SK-N-SH (cell line): ENCODE measurements around the gene OLFML3. TPM values are rescaled to one million over a fixed set of nuclear protein-coding genes. Genes with fewer than 3 reads are reported as not detected.

Source experiments
- CTCF ChIA-PET: fragments of 300-600, 350-600 bp; formaldehyde crosslinking; extraction: SDS; loops from one replicate; lab custom pipeline; 2021; lab: Yijun Ruan, JAX
- POLR2A ChIA-PET: fragments of 350-600 bp; sonication (Branson Sonifier 250); formaldehyde crosslinking; extraction: SDS; loops from one replicate; lab custom pipeline; 2020; ENCODE audit warnings: antibody characterized with exemption, inconsistent platforms; lab: Yijun Ruan, JAX
- DNase-seq: peaks from one replicate; pipeline ENCODE4 v3.0.0; 2012
- H2AFZ ChIP-seq: fragments of 200-600 bp; sonication (generic); 2 replicates; pipeline ENCODE4 v1.8.1; 2016; ENCODE audit warnings: antibody characterized with exemption, mild to moderate bottlenecking, low read depth
- H3F3A ChIP-seq: fragments of 200-600 bp; sonication (generic); replicated peaks from 2 replicates; pipeline ENCODE3; 2016; ENCODE audit warnings: antibody characterized with exemption, mild to moderate bottlenecking; ENCODE audit not compliant: insufficient read depth
- H3K27ac ChIP-seq, 2 experiments: fragments of 200-500 bp in 1 of 2; fragments of 200-600 bp in 1 of 2; sonication (Bioruptor generic) in 1 of 2; sonication (generic), shearing (Covaris generic) in 1 of 2; 2 replicates each; pipeline versions ENCODE4 v1.5.1 to v1.6.1; 2014 to 2016; ENCODE audit warnings: low read depth in 2 of 2, inconsistent platforms in 1 of 2, low read length in 1 of 2, mild to moderate bottlenecking in 1 of 2, mixed read lengths in 1 of 2
- H3K27me3 ChIP-seq: fragments of 200-600 bp; sonication (generic), shearing (Covaris generic); 2 replicates; pipeline ENCODE4 v1.6.1; 2016; ENCODE audit warnings: mixed run types; ENCODE audit not compliant: insufficient read depth
- H3K36me3 ChIP-seq, 2 experiments: fragments of 200-500 bp in 1 of 2; fragments of 200-600 bp in 1 of 2; sonication (Bioruptor generic) in 1 of 2; sonication (generic) in 1 of 2; replicated peaks in 1 of 2; 2 replicates each; pipeline versions ENCODE3 to v1.5.1; 2014 to 2016; ENCODE audit warnings: low read length in 1 of 2, mild to moderate bottlenecking in 1 of 2; ENCODE audit not compliant: insufficient read depth in 2 of 2, control insufficient read depth in 1 of 2
- H3K4me1 ChIP-seq, 2 experiments: fragments of 200-500 bp in 1 of 2; fragments of 200-600 bp in 1 of 2; sonication (Bioruptor generic) in 1 of 2; sonication (generic), shearing (Covaris generic) in 1 of 2; 2 replicates each; pipeline versions ENCODE4 v1.5.1 to v1.6.1; 2014 to 2016; ENCODE audit warnings: low read depth in 1 of 2, low read length in 1 of 2, mixed run types in 1 of 2; ENCODE audit not compliant: insufficient read depth in 2 of 2, control insufficient read depth in 1 of 2
- H3K4me2 ChIP-seq: fragments of 200-600 bp; sonication (generic), shearing (Covaris generic); 2 replicates; pipeline ENCODE4 v1.6.1; 2017; ENCODE audit warnings: mixed run types
- H3K4me3 ChIP-seq, 2 experiments: fragments of 200-500 bp in 1 of 2; fragments of 200-600 bp in 1 of 2; sonication (Bioruptor generic) in 1 of 2; sonication (generic), shearing (Covaris generic) in 1 of 2; 2 replicates each; pipeline versions ENCODE4 v1.5.1 to v1.8.1; 2014 to 2016; ENCODE audit warnings: low read depth in 2 of 2, inconsistent platforms in 1 of 2, low read length in 1 of 2, mild to moderate bottlenecking in 1 of 2, mixed read lengths in 1 of 2, moderate library complexity in 1 of 2
- H3K79me2 ChIP-seq: fragments of 200-600 bp; sonication (generic); 2 replicates; pipeline ENCODE4 v1.8.1; 2017; ENCODE audit warnings: mild to moderate bottlenecking; ENCODE audit not compliant: insufficient read depth
- H3K9ac ChIP-seq: fragments of 200-600 bp; sonication (generic); 2 replicates; pipeline ENCODE4 v1.6.1; 2017; ENCODE audit warnings: mixed run types
- H3K9me2 ChIP-seq: fragments of 200-600 bp; sonication (generic); 2 replicates; pipeline ENCODE4 v1.6.1; 2017; ENCODE audit warnings: mixed run types
- H3K9me3 ChIP-seq: fragments of 200-600 bp; sonication (generic); 2 replicates; pipeline ENCODE4 v1.6.1; 2017; ENCODE audit warnings: mixed run types, mild to moderate bottlenecking, moderate library complexity
- H4K20me1 ChIP-seq: fragments of 200-600 bp; sonication (generic); 2 replicates; pipeline ENCODE4 v1.6.1; 2017; ENCODE audit warnings: mild to moderate bottlenecking, mixed run types; ENCODE audit not compliant: insufficient read depth
- EP300 ChIP-seq, 2 experiments: IDR thresholded peaks; 2 replicates each; pipeline versions ENCODE4 v1.4.0 to v1.6.1; 2012; ENCODE audit warnings: borderline replicate concordance in 1 of 2, low read depth in 1 of 2, low read length in 1 of 2
- EZH2phosphoT487 ChIP-seq: fragments of 200-600 bp; sonication (generic); IDR thresholded peaks from 2 replicates; pipeline ENCODE4 v1.6.1; 2017; ENCODE audit warnings: low read depth, mixed run types, mild to moderate bottlenecking, antibody characterized with exemption, moderate library complexity, borderline replicate concordance
- FOSL2 ChIP-seq: IDR thresholded peaks from 2 replicates; pipeline ENCODE4 v1.4.0; 2012; ENCODE audit warnings: low read depth, mild to moderate bottlenecking, moderate library complexity, borderline replicate concordance
- NFIC ChIP-seq: IDR thresholded peaks from 2 replicates; pipeline ENCODE4 v1.4.0; 2012; ENCODE audit warnings: borderline replicate concordance
- PBX3 ChIP-seq: IDR thresholded peaks from 2 replicates; pipeline ENCODE4; 2012
- RAD21 ChIP-seq: IDR thresholded peaks from 2 replicates; pipeline ENCODE4 v1.6.1; 2012; ENCODE audit warnings: mild to moderate bottlenecking, low read length
- RCOR1 ChIP-seq: fragments of 150-350 bp; IDR thresholded peaks from 2 replicates; pipeline ENCODE4 v1.6.1; 2017; ENCODE audit warnings: antibody characterized with exemption, low read length
- RFX5 ChIP-seq: IDR thresholded peaks from 2 replicates; pipeline ENCODE4 v1.6.1; 2012; ENCODE audit warnings: mild to moderate bottlenecking, improper control_type of control experiment, low read length
- SMC3 ChIP-seq: IDR thresholded peaks from 2 replicates; pipeline ENCODE4 v1.6.1; 2012; ENCODE audit warnings: low read depth, low read length, improper control_type of control experiment
- TAF1 ChIP-seq: IDR thresholded peaks from 2 replicates; pipeline ENCODE4 v1.6.1; 2012; ENCODE audit warnings: low read depth, mild to moderate bottlenecking, low read length, moderate library complexity, borderline replicate concordance
- TCF12 ChIP-seq: IDR thresholded peaks from 2 replicates; pipeline ENCODE4 v1.4.0; 2012
- USF2 ChIP-seq: fragments of 150-350 bp; IDR thresholded peaks from 2 replicates; pipeline ENCODE4 v1.6.1; 2017; ENCODE audit warnings: antibody characterized with exemption, low read length, low read depth, borderline replicate concordance
- YY1 ChIP-seq: IDR thresholded peaks from 2 replicates; pipeline ENCODE4 v1.4.0; 2012; ENCODE audit warnings: low read depth, mild to moderate bottlenecking
- WGBS: methylation state at CpG from one replicate; pipeline ENCODE4 v1.1.6; 2017; ENCODE audit warnings: low lambda C conversion rate; 5-methylcytosine and 5-hydroxymethylcytosine counted together
- polyA plus RNA-seq, 3 experiments: library from polyadenylated mRNA; depleted of rRNA; stranded (reverse); fragments of >200 nt; gene quantifications; 2 replicates each; pipeline ENCODE4 v1.2.3, GENCODE V29; 2012
- TF ChIP-seq, protein P1 (sequence below): IDR thresholded peaks from 2 replicates; pipeline ENCODE4 v1.4.0; 2012; ENCODE audit warnings: low read depth
- TF ChIP-seq, protein P2 (sequence below): fragments of 200-600 bp; sonication (generic); IDR thresholded peaks from 2 replicates; pipeline ENCODE4 v1.6.1; 2017; ENCODE audit warnings: antibody characterized with exemption, mild to moderate bottlenecking, moderate library complexity

The OLFML3 gene
- polyA plus RNA-seq, 1 of the 3 experiments (the other 2 are of a cell fraction), result 26.1 TPM

DNA sequence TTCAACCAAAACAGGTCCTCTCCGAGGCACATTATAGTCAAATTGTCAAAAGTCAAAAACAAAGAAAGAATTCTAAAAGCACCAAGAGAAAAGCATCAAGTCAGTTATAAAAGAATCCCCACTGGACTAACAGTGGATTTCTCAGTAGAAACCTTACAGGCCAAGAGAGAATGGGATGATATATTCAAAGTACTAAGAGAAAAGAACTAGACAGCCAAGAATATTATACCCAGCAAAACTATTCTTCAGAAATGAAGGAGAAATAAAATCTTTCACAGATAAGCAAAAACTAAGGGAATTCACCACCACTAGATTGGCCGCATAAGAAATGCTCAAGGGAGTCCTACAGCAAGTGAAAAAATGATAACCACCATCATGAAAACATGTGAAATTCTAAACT, 16.1 kb downstream of the OLFML3 start:
- H3K27ac ChIP-seq, result no peak overlapping the region
- WGBS, result 81% methylated on average over 2 of the region's 2 CpGs

DNA sequence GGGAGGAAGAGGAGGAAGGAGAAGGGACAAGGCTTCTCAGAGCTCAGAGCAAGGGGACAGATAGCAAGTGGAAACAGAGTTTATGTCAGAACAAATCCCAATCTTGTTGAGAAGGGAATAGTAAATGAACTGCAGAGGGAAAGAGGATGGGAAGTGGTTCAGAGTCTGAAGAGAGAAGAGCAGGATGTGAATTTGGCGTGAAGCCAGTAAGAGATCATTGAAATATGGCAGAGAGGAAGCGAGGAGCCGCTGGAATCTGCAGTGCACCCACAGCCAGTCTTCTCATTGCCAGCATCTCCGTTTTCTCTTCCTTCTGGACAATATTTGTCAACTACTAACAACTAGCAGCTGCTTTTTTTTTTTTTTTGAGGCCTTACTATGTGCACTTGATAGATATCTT, 19.1 kb downstream of the OLFML3 start:
- POLR2A ChIA-PET, result no interaction called here
- Histone ChIP-seq H2AFZ (no peak overlapping the region), H3F3A (no peaks in the 10 kb centered on the region)

More for the DNA sequence above, 16.1 kb downstream of the OLFML3 start:
- H3F3A ChIP-seq, result no peaks in the 10 kb centered on the region
- H3K27me3 ChIP-seq, result no peaks in the 10 kb centered on the region; the same call in 1 of the 2 replicates
- H3K4me3 ChIP-seq, result no peak overlapping the region
- no peaks in the 10 kb centered on the region for H3K79me2 ChIP-seq
- no peak overlapping the region for H3K9ac ChIP-seq
- ChIA-PET POLR2A (no interaction called here), CTCF (interaction anchor here (4.0 kb wide), 1 partner anchor 17 kb away, joined by 17 read pairs; the partner anchor contains the start of gene OLFML3)
- H3K9me2 ChIP-seq, result no peaks in the 10 kb centered on the region
- H3K4me2 ChIP-seq, result no peak overlapping the region
- no peak overlapping the region for H2AFZ ChIP-seq
- H3K36me3 ChIP-seq, result no peaks in the 10 kb centered on the region
- TF ChIP-seq RCOR1 (no peak), TAF1 (no peak), FOSL2 (no peak), YY1 (no peak), EP300 (IDR thresholded peaks at IDR 0.05; ENCODE audit: borderline replicate concordance in 1 of 2, low read depth in 1 of 2, low read length in 1 of 2) (no peak), EZH2phosphoT487 (no peak)
- TF ChIP-seq, protein P1, sequence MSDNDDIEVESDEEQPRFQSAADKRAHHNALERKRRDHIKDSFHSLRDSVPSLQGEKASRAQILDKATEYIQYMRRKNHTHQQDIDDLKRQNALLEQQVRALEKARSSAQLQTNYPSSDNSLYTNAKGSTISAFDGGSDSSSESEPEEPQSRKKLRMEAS, result no peak
- 0 out of 2 replicates have a peak, but pooled peaks cover 3% of the 10 kb centered on the region for H3K9me3 ChIP-seq
- H3K4me1 ChIP-seq, result peaks cover 0 to 2% of the 10 kb centered on the region in 2 experiments; a peak in 1 of 4 replicates
- no peaks in the 10 kb centered on the region for H4K20me1 ChIP-seq
- DNase-seq, result no peak

More for the DNA sequence above, 19.1 kb downstream of the OLFML3 start:
- Histone ChIP-seq H3K27me3 (no peaks in the 10 kb centered on the region; the same call in 1 of the 2 replicates), H3K9me2 (no peaks in the 10 kb centered on the region), H3K9me3 (0 out of 2 replicates have a peak, but pooled peaks cover 3% of the 10 kb centered on the region), H3K4me1 (peaks cover 0 to 2% of the 10 kb centered on the region in 2 experiments; a peak in 1 of 4 replicates), H3K4me2 (no peak overlapping the region), H3K9ac (no peak overlapping the region), H3K79me2 (no peaks in the 10 kb centered on the region), H3K36me3 (no peaks in the 10 kb centered on the region), H3K27ac (no peak overlapping the region; a peak in 1 of 4 replicates), H3K4me3 (no peak overlapping the region), H4K20me1 (no peaks in the 10 kb centered on the region)
- CTCF ChIA-PET, result interaction anchor here (1.2 to 4.0 kb wide), 2 partner anchors 14 to 20 kb away, joined by 3 to 17 read pairs; partner anchors contain the start of gene OLFML3
- 32% methylated on average over 4 of the region's 4 CpGs for WGBS
- TF ChIP-seq, protein P2, sequence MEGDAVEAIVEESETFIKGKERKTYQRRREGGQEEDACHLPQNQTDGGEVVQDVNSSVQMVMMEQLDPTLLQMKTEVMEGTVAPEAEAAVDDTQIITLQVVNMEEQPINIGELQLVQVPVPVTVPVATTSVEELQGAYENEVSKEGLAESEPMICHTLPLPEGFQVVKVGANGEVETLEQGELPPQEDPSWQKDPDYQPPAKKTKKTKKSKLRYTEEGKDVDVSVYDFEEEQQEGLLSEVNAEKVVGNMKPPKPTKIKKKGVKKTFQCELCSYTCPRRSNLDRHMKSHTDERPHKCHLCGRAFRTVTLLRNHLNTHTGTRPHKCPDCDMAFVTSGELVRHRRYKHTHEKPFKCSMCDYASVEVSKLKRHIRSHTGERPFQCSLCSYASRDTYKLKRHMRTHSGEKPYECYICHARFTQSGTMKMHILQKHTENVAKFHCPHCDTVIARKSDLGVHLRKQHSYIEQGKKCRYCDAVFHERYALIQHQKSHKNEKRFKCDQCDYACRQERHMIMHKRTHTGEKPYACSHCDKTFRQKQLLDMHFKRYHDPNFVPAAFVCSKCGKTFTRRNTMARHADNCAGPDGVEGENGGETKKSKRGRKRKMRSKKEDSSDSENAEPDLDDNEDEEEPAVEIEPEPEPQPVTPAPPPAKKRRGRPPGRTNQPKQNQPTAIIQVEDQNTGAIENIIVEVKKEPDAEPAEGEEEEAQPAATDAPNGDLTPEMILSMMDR, result no peak
- no peak for TF ChIP-seq EP300 (IDR thresholded peaks at IDR 0.05; ENCODE audit: borderline replicate concordance in 1 of 2, low read depth in 1 of 2, low read length in 1 of 2)
- peak; percentile 83 for TF ChIP-seq NFIC
- no peak for TF ChIP-seq SMC3
- no peak for TF ChIP-seq USF2
- TF ChIP-seq RAD21, result no peak
- TF ChIP-seq FOSL2, result no peak
- TF ChIP-seq TCF12, result peak; percentile 37; the same call in 1 of the 2 replicates
- peak; percentile 44; the same call in 1 of the 2 replicates for TF ChIP-seq PBX3
- no peak for TF ChIP-seq RFX5
- DNase-seq, result peak; percentile 39
